ENCODE data around the gene ARHGEF26.

DNA sequence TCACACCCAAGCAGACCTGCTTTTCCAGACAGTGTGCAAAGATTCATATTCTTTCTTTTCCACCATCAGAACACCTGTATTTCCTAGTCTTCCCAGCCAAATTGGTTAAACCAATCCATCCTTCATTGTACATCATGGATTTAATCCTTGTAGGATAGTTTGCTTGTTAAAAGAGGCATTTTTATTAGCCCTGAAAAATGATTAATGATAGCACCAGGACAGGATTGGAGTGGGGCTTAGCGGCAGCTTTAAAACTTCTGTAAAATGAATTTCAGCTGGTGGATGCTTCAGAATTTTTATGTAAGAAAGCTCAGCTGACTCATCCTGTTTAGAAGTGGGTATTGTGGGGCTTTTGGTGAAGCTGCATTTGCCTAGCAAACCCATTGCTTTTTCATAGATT is 36.1 kb upstream of the ARHGEF26 start:
- TF ChIP-seq CTCF (IDR thresholded peaks at IDR 0.05) (no peak), POLR2A (IDR thresholded peaks at IDR 0.05) (no peak), POLR2AphosphoS5 (IDR thresholded peaks at IDR 0.05; ENCODE audit: insufficient read depth in 1 of 2, low read depth in 1 of 2) (no peak)

All from vagina (tissue), 2 donors.